NB4 (cell line): ENCODE measurements around the gene PNCK.

Experiments used
- CTCF ChIP-seq: IDR thresholded peaks from one replicate; pipeline ENCODE4 v1.5.1; 2012; ENCODE audit warnings: low read depth, low read length
- POLR2A ChIP-seq: IDR thresholded peaks from 2 replicates; pipeline ENCODE4 v1.6.1; 2011; ENCODE audit warnings: mild to moderate bottlenecking; ENCODE audit not compliant: insufficient read length; ENCODE audit errors: extremely low read depth

DNA sequence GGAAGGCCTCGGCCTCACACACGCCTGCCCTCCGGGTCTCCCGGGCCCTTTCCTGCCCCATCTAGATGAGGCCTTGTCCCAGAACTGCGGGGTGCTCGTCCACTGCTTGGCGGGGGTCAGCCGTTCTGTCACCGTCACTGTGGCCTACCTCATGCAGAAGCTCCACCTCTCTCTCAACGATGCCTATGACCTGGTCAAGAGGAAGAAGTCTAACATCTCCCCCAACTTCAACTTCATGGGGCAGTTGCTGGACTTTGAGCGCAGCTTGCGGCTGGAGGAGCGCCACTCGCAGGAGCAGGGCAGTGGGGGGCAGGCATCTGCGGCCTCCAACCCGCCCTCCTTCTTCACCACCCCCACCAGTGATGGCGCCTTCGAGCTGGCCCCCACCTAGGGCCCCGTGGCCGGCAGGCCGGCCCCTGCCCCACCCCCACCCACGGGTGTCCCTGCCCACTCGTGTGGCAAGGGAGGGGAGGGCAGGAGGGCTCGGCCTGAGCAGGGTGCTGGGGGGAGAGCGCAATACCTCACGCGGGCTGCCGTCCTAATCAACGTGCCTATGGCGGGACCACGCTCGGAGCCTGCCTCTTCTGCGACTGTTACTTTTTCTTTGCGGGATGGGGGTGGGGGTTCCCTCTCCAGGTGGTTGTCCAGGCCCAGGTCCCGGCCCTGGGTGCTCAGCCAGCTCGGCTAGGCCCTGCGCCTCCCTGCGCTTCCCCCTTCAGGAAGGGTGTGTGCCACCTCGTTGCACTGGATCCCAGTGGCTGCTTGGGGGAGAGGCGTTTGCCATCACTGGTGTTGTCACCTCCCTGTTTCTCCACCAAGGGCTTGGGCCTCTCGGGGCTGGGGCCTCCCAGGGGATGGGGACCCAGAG is 23.5 kb downstream of the PNCK start:
- TF ChIP-seq CTCF, result no peak
- TF ChIP-seq POLR2A, result no peak
